Liver (tissue), 9 donors: ENCODE measurements around the gene SH3GL1. TPM values are rescaled to one million over a fixed set of nuclear protein-coding genes. Genes with fewer than 3 reads are reported as not detected.

Experiments used
- DNase-seq: peaks from one replicate; pipeline ENCODE4 v3.0.0-alpha.2; 2017; ENCODE audit warnings: low spot score
- H3K27ac ChIP-seq, 2 donors: one replicate each; pipeline ENCODE4 v1.7.0; 2013; ENCODE audit warnings: inconsistent platforms in 2 of 2, low read length in 2 of 2, control low read depth in 1 of 2, low read depth in 1 of 2, mild to moderate bottlenecking in 1 of 2
- H3K27me3 ChIP-seq, 4 donors: one replicate each; pipeline versions ENCODE4 v1.6.1 to v1.7.0; 2013; ENCODE audit warnings: low read length in 3 of 4, inconsistent platforms in 1 of 4, mild to moderate bottlenecking in 1 of 4, moderate library complexity in 1 of 4; ENCODE audit not compliant: control insufficient read depth in 4 of 4, insufficient read depth in 4 of 4
- H3K36me3 ChIP-seq, 4 donors: one replicate each; pipeline versions ENCODE4 v1.6.1 to v1.7.0; 2013; ENCODE audit warnings: low read length in 3 of 4, mild to moderate bottlenecking in 3 of 4, low read depth in 1 of 4, moderate library complexity in 1 of 4; ENCODE audit not compliant: control insufficient read depth in 4 of 4, insufficient read depth in 3 of 4
- H3K4me1 ChIP-seq, 4 donors: one replicate each; pipeline versions ENCODE4 v1.6.1 to v1.7.0; 2013; ENCODE audit warnings: low read length in 3 of 4, mild to moderate bottlenecking in 3 of 4, moderate library complexity in 1 of 4; ENCODE audit not compliant: control insufficient read depth in 4 of 4, insufficient read depth in 4 of 4
- H3K4me3 ChIP-seq, 3 donors: one replicate each; pipeline versions ENCODE4 v1.6.1 to v1.7.0; 2013; ENCODE audit warnings: low read length in 3 of 3, control low read depth in 1 of 3, low read depth in 1 of 3, mild to moderate bottlenecking in 1 of 3
- H3K9ac ChIP-seq, 2 donors: one replicate each; pipeline ENCODE4 v1.7.0; 2013; ENCODE audit warnings: low read length in 2 of 2, mild to moderate bottlenecking in 2 of 2, moderate library complexity in 2 of 2, control low read depth in 1 of 2, low read depth in 1 of 2
- H3K9me3 ChIP-seq, 4 donors: one replicate each; pipeline versions ENCODE4 v1.6.1 to v1.7.0; 2013; ENCODE audit warnings: low read length in 3 of 4; ENCODE audit not compliant: control insufficient read depth in 4 of 4
- ATF3 ChIP-seq: IDR thresholded peaks from 2 replicates; pipeline ENCODE4 v1.6.1; 2016; ENCODE audit warnings: antibody characterized with exemption
- CTCF ChIP-seq: fragments of 150-350 bp; IDR thresholded peaks from 2 replicates; pipeline ENCODE4 v1.5.1; 2017; ENCODE audit warnings: improper control_type of control experiment, low read depth, low read length; ENCODE audit not compliant: missing input control
- EGR1 ChIP-seq, 2 donors: IDR thresholded peaks; 2 replicates each; pipeline ENCODE4 v1.6.1; 2016 to 2018; ENCODE audit warnings: antibody characterized with exemption in 2 of 2, low read depth in 2 of 2
- FOXA1 ChIP-seq: IDR thresholded peaks from 2 replicates; pipeline ENCODE4 v1.6.1; 2016; ENCODE audit warnings: antibody characterized with exemption
- FOXA2 ChIP-seq: IDR thresholded peaks from 2 replicates; pipeline ENCODE4 v1.6.1; 2016; ENCODE audit warnings: antibody characterized with exemption
- GABPA ChIP-seq, 2 donors: IDR thresholded peaks in 1 of 2; conservative IDR thresholded peaks in 1 of 2; 2 replicates each; pipeline ENCODE4 v1.6.1; 2016; ENCODE audit warnings: antibody characterized with exemption in 2 of 2, mild to moderate bottlenecking in 1 of 2, moderate library complexity in 1 of 2
- HNF4A ChIP-seq, 2 donors: conservative IDR thresholded peaks; 2 replicates each; pipeline ENCODE4 v1.6.1; 2016; ENCODE audit warnings: antibody characterized with exemption in 2 of 2, mild to moderate bottlenecking in 2 of 2
- HNF4G ChIP-seq: IDR thresholded peaks from 2 replicates; pipeline ENCODE4 v1.6.1; 2016; ENCODE audit warnings: antibody characterized with exemption
- JUND ChIP-seq, 2 donors: IDR thresholded peaks; 2 replicates each; pipeline ENCODE4 v1.6.1; 2016; ENCODE audit warnings: antibody characterized with exemption in 2 of 2
- MAX ChIP-seq: IDR thresholded peaks from 2 replicates; pipeline ENCODE4 v1.6.1; 2016; ENCODE audit warnings: antibody characterized with exemption
- NR2F2 ChIP-seq: IDR thresholded peaks from 2 replicates; pipeline ENCODE4 v1.6.1; 2016; ENCODE audit warnings: antibody characterized with exemption
- RAD21 ChIP-seq, 2 donors: IDR thresholded peaks; 2 replicates each; pipeline ENCODE4 v1.6.1; 2016; ENCODE audit warnings: antibody characterized with exemption in 2 of 2, mild to moderate bottlenecking in 2 of 2
- REST ChIP-seq: IDR thresholded peaks from 2 replicates; pipeline ENCODE4 v1.6.1; 2016; ENCODE audit warnings: antibody characterized with exemption, mild to moderate bottlenecking
- RXRA ChIP-seq, 2 donors: IDR thresholded peaks; 2 replicates each; pipeline ENCODE4 v1.6.1; 2017 to 2018; ENCODE audit warnings: antibody characterized with exemption in 2 of 2, mild to moderate bottlenecking in 1 of 2
- SP1 ChIP-seq: IDR thresholded peaks from 2 replicates; pipeline ENCODE4 v1.6.1; 2018; ENCODE audit warnings: antibody characterized with exemption, mild to moderate bottlenecking
- TAF1 ChIP-seq: conservative IDR thresholded peaks from 2 replicates; pipeline ENCODE4 v1.6.1; 2016; ENCODE audit warnings: antibody characterized with exemption, mild to moderate bottlenecking
- YY1 ChIP-seq: IDR thresholded peaks from 2 replicates; pipeline ENCODE4 v1.6.1; 2016; ENCODE audit warnings: antibody characterized with exemption, mild to moderate bottlenecking
- ZBTB33 ChIP-seq: IDR thresholded peaks from 2 replicates; pipeline ENCODE4 v1.6.1; 2016; ENCODE audit warnings: antibody characterized with exemption
- WGBS: extraction: QIAGEN DNeasy Blood & Tissue Kit; methylation state at CpG from one replicate; pipeline ENCODE4 v1.1.7; 2013; 5-methylcytosine and 5-hydroxymethylcytosine counted together
- polyA plus RNA-seq, 2 donors: library from polyadenylated mRNA; stranded (reverse) in 1 of 2; unstranded in 1 of 2; fragments of 200-250 nt in 1 of 2; fragments of >200 nt in 1 of 2; fragmentation: Nextera tagmentation in 1 of 2; extraction: Ambion mirVana in 1 of 2; gene quantifications; one replicate each; pipeline versions ENCODE4 v1.2.1 to v1.2.3, GENCODE V29; 2013 to 2015
- total RNA-seq, 2 donors: library from RNA; depleted of rRNA; stranded (reverse); fragments of >200 nt; gene quantifications; one replicate each; pipeline ENCODE4 v1.2.3, GENCODE V29; 2014
- donor health status: healthy.
- donor health status: healthy.
- donor health status: healthy.
- donor health status: healthy.
- donor health status: healthy.

The SH3GL1 gene
- total and polyA plus RNA-seq, 4 donors, result 16.5 to 27.8 (median 18.2) TPM

- Histone ChIP-seq H3K4me3 (no peak overlapping the region), H3K36me3 (peaks cover 0 to 9% (median 0%) of the 10 kb centered on the region in 4 donors), H3K4me1 (no peaks in the 10 kb centered on the region), H3K9me3 (no peaks in the 10 kb centered on the region), H3K27me3 (no peaks in the 10 kb centered on the region), H3K27ac (no peak overlapping the region), H3K9ac (no peak overlapping the region)
- TF ChIP-seq FOXA2, result no peak
- TF ChIP-seq EGR1 (IDR thresholded peaks at IDR 0.05; ENCODE audit: low read depth in 2 of 2), result no peak
- no peak for TF ChIP-seq NR2F2
- TF ChIP-seq RAD21 (IDR thresholded peaks at IDR 0.05), result no peak
- no peak for TF ChIP-seq ATF3
- TF ChIP-seq RXRA (IDR thresholded peaks at IDR 0.05), result no peak
- no peak for TF ChIP-seq CTCF
- no peak for TF ChIP-seq SP1
- TF ChIP-seq TAF1, result no peak
- no peak for TF ChIP-seq YY1
- no peak for TF ChIP-seq JUND (IDR thresholded peaks at IDR 0.05)
- no peak for TF ChIP-seq FOXA1
- TF ChIP-seq GABPA (IDR thresholded peaks at IDR 0.05 in 1 of 2, conservative IDR thresholded peaks at IDR 0.05 in 1 of 2), result no peak
- no peak for TF ChIP-seq HNF4G
- DNase-seq, result no peak
- WGBS, result 89% methylated on average over 26 of the region's 26 CpGs
These were observed 31.7 kb upstream of the SH3GL1 start for GRCh38 chr19:4431808-4432674.

- no peak overlapping the region for H3K9ac ChIP-seq
- H3K27me3 ChIP-seq, result no peaks in the 10 kb centered on the region
- no peak overlapping the region for H3K27ac ChIP-seq
- no peaks in the 10 kb centered on the region for H3K9me3 ChIP-seq
- peaks cover 0 to 9% (median 0%) of the 10 kb centered on the region in 4 donors for H3K36me3 ChIP-seq
- no peak overlapping the region for H3K4me3 ChIP-seq
- H3K4me1 ChIP-seq, result no peaks in the 10 kb centered on the region
- WGBS, result 87% methylated on average over 9 of the region's 9 CpGs
- TF ChIP-seq EGR1 (IDR thresholded peaks at IDR 0.05; ENCODE audit: low read depth in 2 of 2) (no peak), HNF4G (no peak), RAD21 (IDR thresholded peaks at IDR 0.05) (no peak), GABPA (IDR thresholded peaks at IDR 0.05 in 1 of 2, conservative IDR thresholded peaks at IDR 0.05 in 1 of 2) (no peak), YY1 (no peak), ATF3 (no peak), NR2F2 (no peak), FOXA2 (no peak), RXRA (IDR thresholded peaks at IDR 0.05) (no peak), ZBTB33 (no peak), CTCF (no peak), HNF4A (conservative IDR thresholded peaks at IDR 0.05) (no peak), FOXA1 (no peak), REST (no peak), SP1 (no peak), MAX (no peak), JUND (IDR thresholded peaks at IDR 0.05) (no peak), TAF1 (no peak)
- DNase-seq, result no peak
These were observed 30.9 kb upstream of the SH3GL1 start for GRCh38 chr19:4431296-4431695.
